Thoracic aorta (tissue), 2 donors: ENCODE data around the gene ZMAT5. TPM values are rescaled to one million over a fixed set of nuclear protein-coding genes. Genes with fewer than 3 reads are reported as not detected.

Source experiments
- ATAC-seq: fragments of 150-250 bp; one replicate; pipeline ENCODE4 v1.8.0; 2017; ENCODE audit warnings: low read depth; ENCODE audit not compliant: insufficient number of reproducible peaks, low FRiP score
- DNase-seq: peaks from one replicate; pipeline ENCODE4 v3.0.0-alpha.2; 2020; ENCODE audit warnings: low spot score
- H3K27ac ChIP-seq, 2 donors: fragments of 200-600 bp; sonication (generic); 1 replicate in 1 of 2; 2 replicates in 1 of 2; pipeline ENCODE4 v1.5.1; 2016; ENCODE audit warnings: mild to moderate bottlenecking in 2 of 2, moderate library complexity in 2 of 2
- H3K27me3 ChIP-seq: fragments of 200-600 bp; sonication (generic); replicated peaks from 2 replicates; pipeline ENCODE4 v1.6.0; 2016; ENCODE audit warnings: mild to moderate bottlenecking; ENCODE audit not compliant: insufficient read depth
- H3K36me3 ChIP-seq: fragments of 200-600 bp; sonication (generic); one replicate; pipeline ENCODE4 v1.5.1; 2016
- H3K4me1 ChIP-seq, 2 donors: fragments of 200-600 bp; sonication (generic); 1 replicate in 1 of 2; 2 replicates in 1 of 2; pipeline versions ENCODE4 v1.5.1 to v1.6.0; 2016; ENCODE audit warnings: low read depth in 2 of 2, mild to moderate bottlenecking in 1 of 2; ENCODE audit not compliant: control insufficient read depth in 1 of 2
- H3K4me3 ChIP-seq: fragments of 200-600 bp; sonication (generic); 2 replicates; pipeline ENCODE4 v1.5.1; 2016; ENCODE audit warnings: mild to moderate bottlenecking
- H3K9me3 ChIP-seq: fragments of 200-600 bp; sonication (generic); 2 replicates; pipeline ENCODE4 v1.5.1; 2016
- CTCF ChIP-seq: fragments of 200-600 bp; sonication (generic); IDR thresholded peaks from one replicate; pipeline ENCODE4 v1.5.1; 2019; ENCODE audit warnings: antibody characterized with exemption
- total RNA-seq, 2 donors: library from RNA; depleted of rRNA; stranded (reverse); fragments of >200 nt; gene quantifications; one replicate each; pipeline versions ENCODE4 v1.1.0 to v1.2.3, GENCODE V29; 2016

Gene ZMAT5
- total RNA-seq, 2 donors from 2014 or later, result 11.0 to 26.8 TPM

- Histone ChIP-seq H3K27me3 (no peaks in the 10 kb centered on the region), H3K4me3 (no peak overlapping the region), H3K36me3 (peaks cover 24% of the 10 kb centered on the region), H3K9me3 (no peaks in the 10 kb centered on the region), H3K27ac (no peak overlapping the region), H3K4me1 (no peaks in the 10 kb centered on the region)
- ATAC-seq (no peak), DNase-seq (no peak)
- TF ChIP-seq CTCF, result no peak
These were observed 16.0 kb downstream of the ZMAT5 start for GRCh38 chr22:29750559-29751538.

GRCh38 chr22:29750029-29750428 is 16.8 kb downstream of the ZMAT5 start:
- Histone ChIP-seq H3K9me3 (no peaks in the 10 kb centered on the region), H3K27ac (no peak overlapping the region), H3K4me1 (no peaks in the 10 kb centered on the region), H3K4me3 (no peak overlapping the region), H3K27me3 (no peaks in the 10 kb centered on the region), H3K36me3 (peaks cover 24% of the 10 kb centered on the region)
- no peak for ATAC-seq
- DNase-seq, result no peak
- TF ChIP-seq CTCF, result no peak

- Histone ChIP-seq H3K27ac (no peak overlapping the region), H3K4me3 (no peak overlapping the region), H3K36me3 (peaks cover 21% of the 10 kb centered on the region), H3K27me3 (no peaks in the 10 kb centered on the region), H3K9me3 (no peaks in the 10 kb centered on the region), H3K4me1 (no peaks in the 10 kb centered on the region)
- DNase-seq (no peak), ATAC-seq (no peak)
- no peak for TF ChIP-seq CTCF
These were observed 18.4 kb downstream of the ZMAT5 start for GRCh38 chr22:29748248-29748893.

- H3K36me3 ChIP-seq, result peaks cover 21% of the 10 kb centered on the region
- DNase-seq, result no peak
- H3K4me3 ChIP-seq, result no peak overlapping the region
- no peaks in the 10 kb centered on the region for H3K4me1 ChIP-seq
- no peaks in the 10 kb centered on the region for H3K9me3 ChIP-seq
- H3K27me3 ChIP-seq, result no peaks in the 10 kb centered on the region
- H3K27ac ChIP-seq, result no peak overlapping the region
- no peak for TF ChIP-seq CTCF
- no peak for ATAC-seq
These were observed 19.0 kb downstream of the ZMAT5 start for GRCh38 chr22:29747832-29748231.

- Histone ChIP-seq H3K4me1 (no peaks in the 10 kb centered on the region), H3K36me3 (peaks cover 28% of the 10 kb centered on the region), H3K27me3 (no peaks in the 10 kb centered on the region), H3K9me3 (no peaks in the 10 kb centered on the region), H3K4me3 (no peak overlapping the region), H3K27ac (no peak overlapping the region)
- no peak for DNase-seq
- TF ChIP-seq CTCF, result no peak
- no peak for ATAC-seq
These were observed 21.9 kb downstream of the ZMAT5 start for GRCh38 chr22:29744902-29745301.
